Esophagus muscularis mucosa (tissue), 4 donors: ENCODE measurements around the gene PACSIN2.

ENCODE experiments used
- CTCF ChIP-seq, 3 experiments: fragments of 200-600 bp in 2 of 3; fragments of 450-650 bp in 1 of 3; sonication (generic) in 2 of 3; IDR thresholded peaks; one replicate each; pipeline ENCODE4 v1.5.1; 2017 to 2019; ENCODE audit warnings: antibody characterized with exemption in 3 of 3, mild to moderate bottlenecking in 2 of 3, moderate library complexity in 1 of 3
- EP300 ChIP-seq: sonication (generic); formaldehyde crosslinking; IDR thresholded peaks from one replicate; pipeline ENCODE4 v1.6.1; 2017; ENCODE audit warnings: antibody characterized with exemption
- POLR2A ChIP-seq: fragments of 450-650 bp; IDR thresholded peaks from one replicate; pipeline ENCODE4 v1.6.1; 2017; ENCODE audit warnings: antibody characterized with exemption, moderate library complexity, mild to moderate bottlenecking, low read depth
- POLR2AphosphoS5 ChIP-seq, 2 donors: sonication (generic); formaldehyde crosslinking; IDR thresholded peaks; one replicate each; pipeline ENCODE4 v1.6.1; 2017; ENCODE audit warnings: antibody characterized with exemption in 2 of 2

DNA sequence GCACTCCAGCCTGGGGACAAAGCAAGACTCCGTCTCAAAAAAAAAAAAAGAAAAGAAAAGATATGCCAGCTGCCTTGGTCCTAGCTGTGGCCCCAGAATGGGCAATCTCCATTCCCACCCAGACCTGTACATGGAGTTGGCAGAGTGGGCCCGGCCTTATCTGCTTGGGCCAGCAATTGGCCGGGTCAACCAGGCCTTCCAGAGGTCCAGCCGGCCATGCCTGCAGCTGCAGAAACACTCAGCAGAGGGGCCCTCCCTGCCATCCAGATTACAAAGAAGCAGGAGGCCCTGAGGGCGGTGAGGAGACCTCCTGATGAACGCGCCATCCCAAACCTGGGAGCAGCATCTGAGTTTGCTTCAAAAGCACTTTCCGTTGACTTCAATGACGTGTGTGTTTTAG, 131.0 kb downstream of the PACSIN2 start:
- TF ChIP-seq CTCF (IDR thresholded peaks at IDR 0.05), result no peak
- TF ChIP-seq EP300, result no peak
- TF ChIP-seq POLR2A, result no peak
- TF ChIP-seq POLR2AphosphoS5 (IDR thresholded peaks at IDR 0.05), result no peak
